ENCODE results near the gene ELP5. TPM values are rescaled to one million over a fixed set of nuclear protein-coding genes. Genes with fewer than 3 reads are reported as not detected.
A peak's percentile ranks its signal among the peaks of the same experiment; 100 is the strongest.

Gene ELP5
- total RNA-seq, 4 donors from 2014 or later: 13.3 to 52.7 (median 26.7) TPM

- in situ Hi-C loops (cut with MboI; ENCODE audit: low sequenced_read_pairs in 4 of 4) (no loop called here), intact Hi-C loops (cut with DNase I; ENCODE audit: low total_unique reads) (loop anchor here (5.0 kb wide), 1 partner anchor 869 kb away; the partner anchor contains the start of gene PER1)
- no peak for TF ChIP-seq POLR2A (IDR thresholded peaks at IDR 0.05)
- TF ChIP-seq CTCF (IDR thresholded peaks at IDR 0.05 in 4 of 5, conservative IDR thresholded peaks at IDR 0.05 in 1 of 5): no peak
- Histone ChIP-seq H3K4me3 (peak overlapping the region; percentile 70 to 80 (median 76)), H3K27ac (peak overlapping the region; percentile 95 to 100 (median 98)), H3K9me3 (no peaks in the 10 kb centered on the region), H3K4me1 (peaks cover 40 to 44% of the 10 kb centered on the region in 2 donors), H3K36me3 (peaks cover 0 to 28% of the 10 kb centered on the region in 2 donors), H3K27me3 (no peaks in the 10 kb centered on the region)
- ATAC-seq: no peak
- peak in 1 of 2 donors; percentile 73 for DNase-seq
These were observed 31.6 kb downstream of the ELP5 start for GRCh38 chr17:7283471-7284216.

- Histone ChIP-seq H3K4me3 (no peak overlapping the region), H3K36me3 (peaks cover 0 to 28% of the 10 kb centered on the region in 2 donors), H3K9me3 (no peaks in the 10 kb centered on the region), H3K27me3 (no peaks in the 10 kb centered on the region), H3K4me1 (peaks cover 38 to 44% of the 10 kb centered on the region in 2 donors), H3K27ac (peak overlapping the region; percentile 95 to 100 (median 98))
- intact Hi-C loops (cut with DNase I; ENCODE audit: low total_unique reads): loop anchor here (5.0 kb wide), 1 partner anchor 867 kb away; the partner anchor contains the start of gene PER1
- in situ Hi-C loops (cut with MboI; ENCODE audit: low sequenced_read_pairs in 4 of 4): no loop called here
- DNase-seq (peak in 1 of 2 donors; percentile 28), ATAC-seq (no peak)
- TF ChIP-seq POLR2A (IDR thresholded peaks at IDR 0.05): no peak
These were observed 32.9 kb downstream of the ELP5 start for GRCh38 chr17:7284911-7285310.

GRCh38 chr17:7285679-7286078 lies 33.7 kb downstream of the ELP5 start:
- ATAC-seq: no peak
- intact Hi-C loops (cut with DNase I; ENCODE audit: low total_unique reads) (no loop called here), in situ Hi-C loops (cut with MboI; ENCODE audit: low sequenced_read_pairs in 4 of 4) (no loop called here)
- H3K27me3 ChIP-seq: no peaks in the 10 kb centered on the region
- no peak for DNase-seq
- H3K4me3 ChIP-seq: no peak overlapping the region
- no peaks in the 10 kb centered on the region for H3K9me3 ChIP-seq
- H3K4me1 ChIP-seq: peaks cover 33 to 46% of the 10 kb centered on the region in 2 donors
- peaks cover 0 to 28% of the 10 kb centered on the region in 2 donors for H3K36me3 ChIP-seq
- peak overlapping the region; percentile 95 to 100 (median 98) for H3K27ac ChIP-seq
- TF ChIP-seq POLR2A (IDR thresholded peaks at IDR 0.05): no peak
- TF ChIP-seq CTCF (IDR thresholded peaks at IDR 0.05 in 4 of 5, conservative IDR thresholded peaks at IDR 0.05 in 1 of 5): no peak

GRCh38 chr17:7289256-7290032 lies 37.4 kb downstream of the ELP5 start:
- DNase-seq (peak in 1 of 2 donors; percentile 63), ATAC-seq (peak in 1 of 2 donors; percentile 5)
- H3K27me3 ChIP-seq: no peaks in the 10 kb centered on the region
- TF ChIP-seq CTCF (IDR thresholded peaks at IDR 0.05 in 4 of 5, conservative IDR thresholded peaks at IDR 0.05 in 1 of 5) (no peak), POLR2A (IDR thresholded peaks at IDR 0.05) (no peak)
- peaks cover 46 to 61% of the 10 kb centered on the region in 2 donors for H3K4me1 ChIP-seq
- in situ Hi-C loops (cut with MboI; ENCODE audit: low sequenced_read_pairs in 4 of 4): no loop called here
- intact Hi-C loops (cut with DNase I; ENCODE audit: low total_unique reads): no loop called here
- H3K4me3 ChIP-seq: no peak overlapping the region
- H3K36me3 ChIP-seq: peaks cover 0 to 23% of the 10 kb centered on the region in 2 donors
- no peaks in the 10 kb centered on the region for H3K9me3 ChIP-seq
- H3K27ac ChIP-seq: peak overlapping the region; percentile 95 to 100 (median 98)

GRCh38 chr17:7290166-7290565 lies 38.2 kb downstream of the ELP5 start:
- Histone ChIP-seq H3K9me3 (no peaks in the 10 kb centered on the region), H3K36me3 (peaks cover 0 to 17% of the 10 kb centered on the region in 2 donors), H3K27me3 (no peaks in the 10 kb centered on the region), H3K4me3 (no peak overlapping the region), H3K4me1 (peaks cover 42 to 59% of the 10 kb centered on the region in 2 donors), H3K27ac (peak overlapping the region; percentile 95 to 100 (median 98))
- intact Hi-C loops (cut with DNase I; ENCODE audit: low total_unique reads) (no loop called here), in situ Hi-C loops (cut with MboI; ENCODE audit: low sequenced_read_pairs in 4 of 4) (no loop called here)
- DNase-seq (no peak), ATAC-seq (no peak)
- no peak for TF ChIP-seq POLR2A (IDR thresholded peaks at IDR 0.05)
- no peak for TF ChIP-seq CTCF (IDR thresholded peaks at IDR 0.05 in 4 of 5, conservative IDR thresholded peaks at IDR 0.05 in 1 of 5)

All from gastrocnemius medialis (tissue), 4 donors.